HEK293T (cell line): ENCODE data around the gene PLCB4.

Source experiments
- ARNT ChIP-seq: fragments of 450-650 bp; IDR thresholded peaks from 2 replicates; pipeline ENCODE4 v1.6.1; 2017; ENCODE audit warnings: mild to moderate bottlenecking
- CTBP1 ChIP-seq: fragments of 450-650 bp; IDR thresholded peaks from 2 replicates; pipeline ENCODE4 v1.6.1; 2016; ENCODE audit warnings: borderline replicate concordance
- ELF4 ChIP-seq: fragments of 450-650 bp; IDR thresholded peaks from 2 replicates; pipeline ENCODE4 v1.6.1; 2017; ENCODE audit warnings: antibody characterized with exemption
- HDGF ChIP-seq: fragments of 450-650 bp; IDR thresholded peaks from 2 replicates; pipeline ENCODE4 v1.6.1; 2017; ENCODE audit warnings: antibody characterized with exemption, borderline replicate concordance
- L3MBTL2 ChIP-seq: fragments of 450-650 bp; conservative IDR thresholded peaks from 2 replicates; pipeline ENCODE4 v1.6.1; 2016; ENCODE audit warnings: mild to moderate bottlenecking
- NFRKB ChIP-seq: fragments of 450-650 bp; IDR thresholded peaks from 2 replicates; pipeline ENCODE4 v1.6.1; 2016; ENCODE audit warnings: mild to moderate bottlenecking, moderate library complexity
- SP1 ChIP-seq: fragments of 450-650 bp; IDR thresholded peaks from 2 replicates; pipeline ENCODE4 v1.6.1; 2017
- TARDBP ChIP-seq: fragments of 450-650 bp; IDR thresholded peaks from 2 replicates; pipeline ENCODE4 v1.6.1; 2016

DNA sequence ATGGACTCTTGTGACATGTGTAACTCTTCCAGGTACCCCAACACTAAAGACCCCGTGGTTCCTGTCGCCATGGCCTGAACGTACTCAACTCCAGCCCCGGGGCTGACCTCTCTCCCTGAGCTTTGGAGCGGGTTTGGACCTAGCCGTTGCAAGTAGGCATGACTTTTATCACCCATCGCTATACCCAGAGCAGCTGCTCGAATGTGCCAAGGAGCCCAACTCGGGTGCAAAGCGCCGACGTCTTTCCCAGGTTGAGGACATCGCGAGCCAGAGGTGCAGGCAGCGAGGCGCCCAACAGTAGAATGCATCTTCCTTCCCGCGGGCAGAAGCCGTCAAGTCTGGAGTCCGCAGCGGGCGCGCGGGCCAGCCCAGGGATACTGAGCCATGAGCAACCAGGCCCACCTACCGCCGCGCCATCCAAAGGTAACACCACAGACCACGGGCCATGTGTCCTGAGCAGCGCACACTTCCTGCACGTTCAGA, 439.9 kb downstream of the PLCB4 start:
- TF ChIP-seq L3MBTL2: no peak
- TF ChIP-seq TARDBP: no peak
- no peak for TF ChIP-seq SP1
- no peak for TF ChIP-seq CTBP1
- TF ChIP-seq NFRKB: no peak
- TF ChIP-seq ARNT: no peak
- no peak for TF ChIP-seq ELF4
- no peak for TF ChIP-seq HDGF
